H1 (cell line): Measurements from ENCODE around the gene LGR4. TPM values are rescaled to one million over a fixed set of nuclear protein-coding genes. Genes with fewer than 3 reads are reported as not detected.

Experiments used
- CHD7 ChIP-seq: fragments of 300-600 bp; sonication (generic); IDR thresholded peaks from 2 replicates; pipeline ENCODE4 v1.7.1; 2012; ENCODE audit warnings: low read length, moderate library complexity, mild to moderate bottlenecking, inconsistent platforms; ENCODE audit not compliant: insufficient replicate concordance
- YY1 ChIP-seq: IDR thresholded peaks from 2 replicates; pipeline ENCODE4 v1.6.1; 2011; ENCODE audit warnings: low read depth, mild to moderate bottlenecking, low read length
- polyA plus RNA-seq, 7 experiments: library from polyadenylated mRNA; depleted of rRNA in 3 of 7; stranded (reverse) in 5 of 7; unstranded in 2 of 7; fragments of >200 nt in 5 of 7; fragments of 200-250 nt in 2 of 7; gene quantifications; 1 replicate in 5 of 7; 2 replicates in 1 of 7; 4 replicates in 1 of 7; pipeline versions ENCODE4 v1.2.1 to v1.2.3, GENCODE V29; 2011 to 2013; ENCODE audit warnings: missing spikeins in 2 of 7, mixed read lengths in 2 of 7
- total RNA-seq: library from RNA; stranded (reverse); fragmentation: NEBNext Ultra II Directional; extraction: Animal tissue kit (Norgen Biotek cat#: 25700); gene quantifications from 2 replicates; pipeline ENCODE4 v1.2.1, GENCODE V29; 2021

LGR4 gene
- total and polyA plus RNA-seq, 2 of the 8 experiments (the other 6 are each of a cell fraction or from before 2014, with no cell fraction given), result 26.6 to 61.7 TPM

- no peak for TF ChIP-seq CHD7
- no peak for TF ChIP-seq YY1
Measured at GRCh38 chr11:27352781-27353180, 119.8 kb downstream of the LGR4 start (continued).
